ENCODE data around the gene TMPO.

DNA sequence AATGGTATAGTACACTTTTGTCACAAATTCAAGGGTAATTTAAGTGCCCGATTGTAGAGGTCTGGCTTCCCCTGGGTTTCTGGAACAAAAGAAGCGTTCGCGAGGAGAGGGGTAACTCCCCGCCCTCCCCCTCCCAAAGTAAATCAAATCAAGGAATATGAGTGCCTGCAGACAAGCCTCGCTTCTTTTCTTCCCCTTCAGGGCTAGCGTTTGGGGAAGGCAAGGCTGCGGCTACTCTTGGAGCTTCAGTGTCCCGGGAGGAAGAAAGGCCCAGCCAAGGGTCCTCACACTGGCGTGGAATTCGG, 456 bp upstream of the TMPO start:
- TF ChIP-seq CTCF (IDR thresholded peaks at IDR 0.05) (no peak), SIN3A (IDR thresholded peaks at IDR 0.05; ENCODE audit: borderline replicate concordance, insufficient read depth, low read depth, low read length) (no peak), TCF7L2 (IDR thresholded peaks at IDR 0.05; ENCODE audit: low read depth, low read length) (no peak)
- TF ChIP-seq, protein P1, sequence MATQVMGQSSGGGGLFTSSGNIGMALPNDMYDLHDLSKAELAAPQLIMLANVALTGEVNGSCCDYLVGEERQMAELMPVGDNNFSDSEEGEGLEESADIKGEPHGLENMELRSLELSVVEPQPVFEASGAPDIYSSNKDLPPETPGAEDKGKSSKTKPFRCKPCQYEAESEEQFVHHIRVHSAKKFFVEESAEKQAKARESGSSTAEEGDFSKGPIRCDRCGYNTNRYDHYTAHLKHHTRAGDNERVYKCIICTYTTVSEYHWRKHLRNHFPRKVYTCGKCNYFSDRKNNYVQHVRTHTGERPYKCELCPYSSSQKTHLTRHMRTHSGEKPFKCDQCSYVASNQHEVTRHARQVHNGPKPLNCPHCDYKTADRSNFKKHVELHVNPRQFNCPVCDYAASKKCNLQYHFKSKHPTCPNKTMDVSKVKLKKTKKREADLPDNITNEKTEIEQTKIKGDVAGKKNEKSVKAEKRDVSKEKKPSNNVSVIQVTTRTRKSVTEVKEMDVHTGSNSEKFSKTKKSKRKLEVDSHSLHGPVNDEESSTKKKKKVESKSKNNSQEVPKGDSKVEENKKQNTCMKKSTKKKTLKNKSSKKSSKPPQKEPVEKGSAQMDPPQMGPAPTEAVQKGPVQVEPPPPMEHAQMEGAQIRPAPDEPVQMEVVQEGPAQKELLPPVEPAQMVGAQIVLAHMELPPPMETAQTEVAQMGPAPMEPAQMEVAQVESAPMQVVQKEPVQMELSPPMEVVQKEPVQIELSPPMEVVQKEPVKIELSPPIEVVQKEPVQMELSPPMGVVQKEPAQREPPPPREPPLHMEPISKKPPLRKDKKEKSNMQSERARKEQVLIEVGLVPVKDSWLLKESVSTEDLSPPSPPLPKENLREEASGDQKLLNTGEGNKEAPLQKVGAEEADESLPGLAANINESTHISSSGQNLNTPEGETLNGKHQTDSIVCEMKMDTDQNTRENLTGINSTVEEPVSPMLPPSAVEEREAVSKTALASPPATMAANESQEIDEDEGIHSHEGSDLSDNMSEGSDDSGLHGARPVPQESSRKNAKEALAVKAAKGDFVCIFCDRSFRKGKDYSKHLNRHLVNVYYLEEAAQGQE (IDR thresholded peaks at IDR 0.05; ENCODE audit: insufficient read depth in 1 of 2, low read depth in 2 of 2, low read length in 1 of 2): no peak
